A549 (cell line): Measurements from ENCODE around the gene IFI44. TPM values are rescaled to one million over a fixed set of nuclear protein-coding genes. Genes with fewer than 3 reads are reported as not detected.

Experiments
- ATAC-seq, 2 experiments: fragments of 200-7000 bp in 1 of 2; fragments of >200 bp in 1 of 2; cut with Nextera tagmentation in 1 of 2; cut with Tn5 transposase in 1 of 2; 3 replicates each; pipeline versions ENCODE4 v1.8.0 to v1.9.1; 2018 to 2020; ENCODE audit warnings: mild to moderate bottlenecking in 1 of 2, moderate library complexity in 1 of 2
- CTCF ChIA-PET: fragments of 300-600 bp; sonication (Branson Sonifier 250); formaldehyde crosslinking; extraction: SDS; loops from one replicate; lab custom pipeline; 2021; ENCODE audit warnings: antibody characterized with exemption, inconsistent platforms; lab: Yijun Ruan, JAX
- POLR2A ChIA-PET: fragments of 350-600 bp; formaldehyde crosslinking; extraction: SDS; loops from one replicate; lab custom pipeline; 2021; ENCODE audit warnings: antibody characterized with exemption, inconsistent platforms; lab: Yijun Ruan, JAX
- DNase-seq, 2 experiments: peaks; one replicate each; pipeline versions ENCODE4 v3.0.0 to v3.0.0-alpha.2; 2011 to 2016; ENCODE audit warnings: low read depth in 1 of 2, low spot score in 1 of 2
- FAIRE-seq: peaks from 2 replicates; lab custom pipeline; 2011; peaks lifted over from hg19 to GRCh38; lab: Jason Lieb, UNC
- H3K27ac ChIP-seq, 2 experiments: fragments of >200 bp; sonication (Bioruptor Twin); formaldehyde crosslinking; 3 replicates each; pipeline ENCODE4 v1.5.1; 2016 to 2017
- H3K4me1 ChIP-seq: fragments of >200 bp; sonication (Bioruptor Twin); formaldehyde crosslinking; 3 replicates; pipeline ENCODE4 v1.6.1; 2016
- H3K4me2 ChIP-seq: fragments of >200 bp; sonication (Bioruptor Twin); formaldehyde crosslinking; 3 replicates; pipeline ENCODE4 v1.6.1; 2016
- H3K4me3 ChIP-seq: fragments of >200 bp; sonication (Bioruptor Twin); formaldehyde crosslinking; 3 replicates; pipeline ENCODE4 v1.5.1; 2016
- H3K9me3 ChIP-seq: fragments of >200 bp; sonication (Bioruptor Twin); formaldehyde crosslinking; 3 replicates; pipeline ENCODE4 v1.6.1; 2016
- CBX8 ChIP-seq: fragments of 200-600 bp; sonication (generic); IDR thresholded peaks from 2 replicates; pipeline ENCODE4 v1.6.1; 2016
- CEBPB ChIP-seq, 2 experiments: fragments of >200 bp in 1 of 2; sonication (Bioruptor Twin) in 1 of 2; formaldehyde crosslinking in 1 of 2; IDR thresholded peaks; 2 replicates each; pipeline ENCODE4 v1.6.1; 2012 to 2016
- CHD4 ChIP-seq: fragments of 200-600 bp; sonication (generic); IDR thresholded peaks from 2 replicates; pipeline ENCODE4 v1.6.1; 2016; ENCODE audit warnings: antibody characterized with exemption, mild to moderate bottlenecking, borderline replicate concordance
- EHMT2 ChIP-seq: fragments of 200-600 bp; sonication (generic); IDR thresholded peaks from 2 replicates; pipeline ENCODE4 v1.6.1; 2016; ENCODE audit warnings: antibody characterized with exemption, low read depth, mild to moderate bottlenecking, moderate library complexity
- ELK1 ChIP-seq: fragments of 150-350 bp; IDR thresholded peaks from 2 replicates; pipeline ENCODE4 v1.6.1; 2014; ENCODE audit warnings: low read depth, mild to moderate bottlenecking, low read length
- EP300 ChIP-seq, 2 experiments: fragments of >200 bp; sonication (Bioruptor Twin); formaldehyde crosslinking; IDR thresholded peaks; 2 replicates in 1 of 2; 3 replicates in 1 of 2; pipeline ENCODE4 v1.6.1; 2016 to 2017
- ESRRA ChIP-seq: fragments of 150-350 bp; IDR thresholded peaks from 2 replicates; pipeline ENCODE4 v1.6.1; 2014; ENCODE audit warnings: mild to moderate bottlenecking, low read length, borderline replicate concordance
- FOSB ChIP-seq: fragments of 250-450 bp; sonication (Bioruptor Pico); IDR thresholded peaks from 2 replicates; pipeline ENCODE4 v1.5.0; 2020; ENCODE audit warnings: mild to moderate bottlenecking, moderate library complexity
- FOSL2 ChIP-seq, 2 experiments: fragments of 450-650 bp in 1 of 2; fragments of >200 bp in 1 of 2; sonication (Bioruptor Twin) in 1 of 2; formaldehyde crosslinking; IDR thresholded peaks; 2 replicates each; pipeline versions ENCODE4 v1.5.0 to v1.6.1; 2016 to 2020; ENCODE audit warnings: mild to moderate bottlenecking in 1 of 2, moderate library complexity in 1 of 2
- FOXS1 ChIP-seq: fragments of 250-450 bp; sonication (Bioruptor Pico); IDR thresholded peaks from 2 replicates; pipeline ENCODE4 v1.5.0; 2020; ENCODE audit warnings: mild to moderate bottlenecking, moderate library complexity
- GATA3 ChIP-seq: IDR thresholded peaks from 2 replicates; pipeline ENCODE4 v1.6.1; 2012; ENCODE audit warnings: borderline replicate concordance
- HEYL ChIP-seq: fragments of 250-450 bp; sonication (Bioruptor Pico); IDR thresholded peaks from 2 replicates; pipeline ENCODE4 v1.8.0; 2021; ENCODE audit warnings: mild to moderate bottlenecking, moderate library complexity
- HOXA7 ChIP-seq: fragments of 250-450 bp; sonication (Bioruptor Pico); IDR thresholded peaks from 2 replicates; pipeline ENCODE4 v1.5.0; 2020; ENCODE audit warnings: mild to moderate bottlenecking, moderate library complexity
- HOXB13 ChIP-seq: fragments of 250-450 bp; sonication (Bioruptor Pico); IDR thresholded peaks from 2 replicates; pipeline ENCODE4 v1.5.0; 2020; ENCODE audit warnings: low read depth, mild to moderate bottlenecking, moderate library complexity
- JUNB ChIP-seq: fragments of >200 bp; sonication (Bioruptor Twin); formaldehyde crosslinking; IDR thresholded peaks from 2 replicates; pipeline ENCODE4 v1.6.1; 2016
- MYC ChIP-seq: IDR thresholded peaks from 2 replicates; pipeline ENCODE4 v1.6.1; 2012; ENCODE audit warnings: mild to moderate bottlenecking, inconsistent platforms, low read length, improper control_type of control experiment, borderline replicate concordance
- PHF8 ChIP-seq: fragments of 200-600 bp; sonication (generic); IDR thresholded peaks from 2 replicates; pipeline ENCODE4 v1.6.1; 2016; ENCODE audit warnings: low read depth, mild to moderate bottlenecking, antibody characterized with exemption, moderate library complexity, borderline replicate concordance
- POLR2AphosphoS2 ChIP-seq: conservative IDR thresholded peaks from 2 replicates; pipeline ENCODE4 v1.6.1; 2012; ENCODE audit warnings: low read length, improper control_type of control experiment, inconsistent platforms
- RAD21 ChIP-seq, 2 experiments: fragments of >200 bp in 1 of 2; sonication (Bioruptor Twin) in 1 of 2; formaldehyde crosslinking in 1 of 2; IDR thresholded peaks in 1 of 2; conservative IDR thresholded peaks in 1 of 2; 2 replicates in 1 of 2; 3 replicates in 1 of 2; pipeline ENCODE4 v1.6.1; 2012 to 2018; ENCODE audit warnings: inconsistent platforms in 1 of 2
- RNF2 ChIP-seq: fragments of 200-600 bp; sonication (generic); IDR thresholded peaks from 2 replicates; pipeline ENCODE4 v1.6.1; 2016; ENCODE audit warnings: low read depth, mild to moderate bottlenecking, antibody characterized with exemption, moderate library complexity, borderline replicate concordance
- SREBF2 ChIP-seq: fragments of 450-650 bp; IDR thresholded peaks from 2 replicates; pipeline ENCODE4 v1.6.1; 2014; ENCODE audit warnings: mild to moderate bottlenecking, moderate library complexity
- ZC3H11A ChIP-seq: fragments of 450-650 bp; IDR thresholded peaks from 2 replicates; pipeline ENCODE4 v1.6.1; 2014; ENCODE audit warnings: antibody characterized with exemption, mild to moderate bottlenecking
- ZFP36 ChIP-seq: fragments of 450-650 bp; IDR thresholded peaks from 2 replicates; pipeline ENCODE4 v1.6.1; 2014; ENCODE audit warnings: borderline replicate concordance; ENCODE audit not compliant: partially characterized antibody
- ZSCAN20 ChIP-seq: fragments of 250-450 bp; sonication (Bioruptor Pico); IDR thresholded peaks from 2 replicates; pipeline ENCODE4 v1.8.0; 2022; ENCODE audit warnings: mild to moderate bottlenecking, moderate library complexity
- WGBS: methylation state at CpG from one replicate; pipeline ENCODE4 v1.1.6; 2017; ENCODE audit errors: missing lambda C conversion rate; 5-methylcytosine and 5-hydroxymethylcytosine counted together
- polyA plus RNA-seq, 4 experiments: library from polyadenylated mRNA; depleted of rRNA in 3 of 4; stranded (reverse); fragments of >200 nt; fragmentation: RNase III in 1 of 4; extraction: RNeasy Plus Mini Kit Qiagen cat#74134 plus additional on column Dnase treatment in 1 of 4; gene quantifications; 2 replicates in 3 of 4; 3 replicates in 1 of 4; pipeline ENCODE4 v1.2.3, GENCODE V29; 2011 to 2017
- TF ChIP-seq, protein P1 (sequence below): fragments of 200-600 bp; sonication (generic); IDR thresholded peaks from 2 replicates; pipeline ENCODE4 v1.6.1; 2016; ENCODE audit warnings: antibody characterized with exemption, mild to moderate bottlenecking, moderate library complexity
- TF ChIP-seq, protein P2 (sequence below): fragments of 450-650 bp; IDR thresholded peaks from 2 replicates; pipeline ENCODE4 v1.6.1; 2014; ENCODE audit warnings: antibody characterized with exemption
- TF ChIP-seq, protein P3 (sequence below): IDR thresholded peaks from 2 replicates; pipeline ENCODE4 v1.6.1; 2012

IFI44 gene
- polyA plus RNA-seq, 2 of the 4 experiments (the other 2 are of a cell fraction): 0.05 to 0.44 TPM

DNA sequence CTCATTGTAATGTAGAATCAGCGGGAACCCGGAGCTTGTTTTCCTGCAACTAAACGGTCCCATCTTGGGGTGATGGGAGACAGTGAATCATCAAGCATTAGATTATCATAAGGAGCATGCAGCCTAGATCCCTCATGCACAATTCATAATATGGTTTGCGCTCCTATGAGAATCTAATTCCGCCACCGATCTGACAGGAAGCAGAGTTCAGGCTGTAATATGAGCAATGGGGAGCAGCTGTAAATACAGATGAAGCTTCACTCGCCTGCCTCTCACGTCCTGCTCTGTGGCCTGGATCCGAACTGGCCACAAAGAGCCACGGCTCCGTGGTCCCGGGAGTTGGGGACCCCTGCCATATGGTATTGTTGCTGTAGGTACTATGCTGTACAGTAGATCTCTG, 1.6 kb downstream of the IFI44 start:
- ATAC-seq (no peak), DNase-seq (no peak), FAIRE-seq (no peak)
- Histone ChIP-seq H3K4me1 (no peaks in the 10 kb centered on the region), H3K4me3 (no peak overlapping the region), H3K9me3 (no peaks in the 10 kb centered on the region), H3K27ac (no peak overlapping the region), H3K4me2 (no peak overlapping the region)
- TF ChIP-seq CBX8 (no peak), ZSCAN20 (CRISPR knock-in tag) (no peak), RNF2 (no peak), GATA3 (no peak)
- POLR2A ChIA-PET: no interaction called here
- CTCF ChIA-PET: no interaction called here
- WGBS: 50% methylated on average over 11 of the region's 12 CpGs

GRCh38 chr1:78652019-78652560, 2.5 kb downstream of the IFI44 start:
- POLR2A ChIA-PET: no interaction called here
- ATAC-seq: no peak
- no peak for TF ChIP-seq EHMT2
- TF ChIP-seq, protein P1, sequence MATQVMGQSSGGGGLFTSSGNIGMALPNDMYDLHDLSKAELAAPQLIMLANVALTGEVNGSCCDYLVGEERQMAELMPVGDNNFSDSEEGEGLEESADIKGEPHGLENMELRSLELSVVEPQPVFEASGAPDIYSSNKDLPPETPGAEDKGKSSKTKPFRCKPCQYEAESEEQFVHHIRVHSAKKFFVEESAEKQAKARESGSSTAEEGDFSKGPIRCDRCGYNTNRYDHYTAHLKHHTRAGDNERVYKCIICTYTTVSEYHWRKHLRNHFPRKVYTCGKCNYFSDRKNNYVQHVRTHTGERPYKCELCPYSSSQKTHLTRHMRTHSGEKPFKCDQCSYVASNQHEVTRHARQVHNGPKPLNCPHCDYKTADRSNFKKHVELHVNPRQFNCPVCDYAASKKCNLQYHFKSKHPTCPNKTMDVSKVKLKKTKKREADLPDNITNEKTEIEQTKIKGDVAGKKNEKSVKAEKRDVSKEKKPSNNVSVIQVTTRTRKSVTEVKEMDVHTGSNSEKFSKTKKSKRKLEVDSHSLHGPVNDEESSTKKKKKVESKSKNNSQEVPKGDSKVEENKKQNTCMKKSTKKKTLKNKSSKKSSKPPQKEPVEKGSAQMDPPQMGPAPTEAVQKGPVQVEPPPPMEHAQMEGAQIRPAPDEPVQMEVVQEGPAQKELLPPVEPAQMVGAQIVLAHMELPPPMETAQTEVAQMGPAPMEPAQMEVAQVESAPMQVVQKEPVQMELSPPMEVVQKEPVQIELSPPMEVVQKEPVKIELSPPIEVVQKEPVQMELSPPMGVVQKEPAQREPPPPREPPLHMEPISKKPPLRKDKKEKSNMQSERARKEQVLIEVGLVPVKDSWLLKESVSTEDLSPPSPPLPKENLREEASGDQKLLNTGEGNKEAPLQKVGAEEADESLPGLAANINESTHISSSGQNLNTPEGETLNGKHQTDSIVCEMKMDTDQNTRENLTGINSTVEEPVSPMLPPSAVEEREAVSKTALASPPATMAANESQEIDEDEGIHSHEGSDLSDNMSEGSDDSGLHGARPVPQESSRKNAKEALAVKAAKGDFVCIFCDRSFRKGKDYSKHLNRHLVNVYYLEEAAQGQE: no peak
- no peak for TF ChIP-seq HOXA7 (CRISPR knock-in tag)
- no peak for TF ChIP-seq FOXS1 (CRISPR knock-in tag)
- TF ChIP-seq, protein P2, sequence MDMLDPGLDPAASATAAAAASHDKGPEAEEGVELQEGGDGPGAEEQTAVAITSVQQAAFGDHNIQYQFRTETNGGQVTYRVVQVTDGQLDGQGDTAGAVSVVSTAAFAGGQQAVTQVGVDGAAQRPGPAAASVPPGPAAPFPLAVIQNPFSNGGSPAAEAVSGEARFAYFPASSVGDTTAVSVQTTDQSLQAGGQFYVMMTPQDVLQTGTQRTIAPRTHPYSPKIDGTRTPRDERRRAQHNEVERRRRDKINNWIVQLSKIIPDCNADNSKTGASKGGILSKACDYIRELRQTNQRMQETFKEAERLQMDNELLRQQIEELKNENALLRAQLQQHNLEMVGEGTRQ: no peak
- no peak for TF ChIP-seq ZC3H11A
- no peak for TF ChIP-seq POLR2AphosphoS2
- no peak for TF ChIP-seq HEYL (CRISPR knock-in tag)
- no peak for TF ChIP-seq PHF8
- TF ChIP-seq ELK1: no peak
- TF ChIP-seq SREBF2: no peak
- TF ChIP-seq CHD4: no peak
- TF ChIP-seq, all 56 proteins: peak for 0
- DNase-seq: no peak
- Histone ChIP-seq H3K4me3 (no peak overlapping the region), H3K27ac (no peak overlapping the region), H3K4me1 (no peaks in the 10 kb centered on the region), H3K9me3 (no peaks in the 10 kb centered on the region), H3K4me2 (no peak overlapping the region)
- CTCF ChIA-PET: no interaction called here
- 53% methylated on average over 17 of the region's 17 CpGs for WGBS
- FAIRE-seq: no peak

DNA sequence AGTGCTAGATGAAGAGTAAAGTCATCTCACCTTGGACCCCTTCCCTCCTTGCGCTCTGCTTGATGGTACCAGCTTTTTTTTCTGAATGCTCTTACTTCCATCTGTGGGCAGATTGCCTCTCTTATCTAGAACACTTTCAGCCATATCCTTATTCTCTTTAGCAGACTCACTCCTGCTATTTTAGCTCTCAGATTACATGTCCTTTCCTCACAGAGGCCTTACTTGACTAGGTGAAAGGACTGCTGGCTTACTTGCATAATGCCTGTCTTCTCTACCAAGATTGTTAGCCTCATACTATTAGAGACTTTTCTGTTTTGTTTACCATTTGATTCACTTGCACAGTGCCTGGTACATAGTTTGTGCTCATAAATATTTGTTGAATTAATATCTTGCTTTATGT, 9.3 kb downstream of the IFI44 start:
- POLR2A ChIA-PET: no interaction called here

More for the DNA sequence above, 9.3 kb downstream of the IFI44 start:
- H3K4me1 ChIP-seq: no peaks in the 10 kb centered on the region
- H3K4me3 ChIP-seq: no peak overlapping the region
- 63% methylated on average over 1 of the region's 1 CpG for WGBS
- no peak for TF ChIP-seq HOXB13 (CRISPR knock-in tag)
- TF ChIP-seq, protein P3, sequence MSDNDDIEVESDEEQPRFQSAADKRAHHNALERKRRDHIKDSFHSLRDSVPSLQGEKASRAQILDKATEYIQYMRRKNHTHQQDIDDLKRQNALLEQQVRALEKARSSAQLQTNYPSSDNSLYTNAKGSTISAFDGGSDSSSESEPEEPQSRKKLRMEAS: no peak
- no peak for TF ChIP-seq ESRRA
- TF ChIP-seq RAD21 (conservative IDR thresholded peaks at IDR 0.05 in 1 of 2, IDR thresholded peaks at IDR 0.05 in 1 of 2): no peak
- TF ChIP-seq POLR2AphosphoS2: no peak
- no peak for TF ChIP-seq CBX8
- TF ChIP-seq FOXS1 (CRISPR knock-in tag): no peak
- TF ChIP-seq FOSB (CRISPR knock-in tag): no peak
- TF ChIP-seq GATA3: no peak
- TF ChIP-seq HOXA7 (CRISPR knock-in tag): no peak
- no peak for TF ChIP-seq ZFP36
- no peak for TF ChIP-seq JUNB
- TF ChIP-seq MYC: no peak
- TF ChIP-seq CEBPB (IDR thresholded peaks at IDR 0.05): no peak
- TF ChIP-seq FOSL2 (IDR thresholded peaks at IDR 0.05): no peak
- no peak for TF ChIP-seq FOSL2 (CRISPR knock-in tag; IDR thresholded peaks at IDR 0.05)
- no peak for TF ChIP-seq EP300 (IDR thresholded peaks at IDR 0.05)
- H3K9me3 ChIP-seq: no peaks in the 10 kb centered on the region
- ATAC-seq (no peak), DNase-seq (no peak), FAIRE-seq (no peak)
- no peak overlapping the region for H3K4me2 ChIP-seq
- no peak overlapping the region for H3K27ac ChIP-seq
- CTCF ChIA-PET: no interaction called here
